Activated CD4-positive, alpha-beta T cell treated with anti-CD3 and anti-CD28 coated beads, Interleukin-2, amount 50 U/mL, for 48 hours (primary cell): ENCODE results near the gene PRPF8.
A peak's percentile ranks its signal among the peaks of the same experiment; 100 is the strongest.
"Not testable (repeated sequence)": the region's sequence is repeated elsewhere in the genome, so short reads cannot be mapped to it uniquely, and the experiment has no call there.

Experiments
- DNase-seq, 2 experiments: peaks; one replicate each; pipeline ENCODE4 v3.0.0-alpha.2; 2020

Gene PRPF8

GRCh38 chr17:1716076-1716911 is 31.6 kb upstream of the PRPF8 start:
- peak; percentile 100 for DNase-seq

- DNase-seq = no peak
These were observed 31.1 kb upstream of the PRPF8 start for GRCh38 chr17:1715803-1716075.

DNA sequence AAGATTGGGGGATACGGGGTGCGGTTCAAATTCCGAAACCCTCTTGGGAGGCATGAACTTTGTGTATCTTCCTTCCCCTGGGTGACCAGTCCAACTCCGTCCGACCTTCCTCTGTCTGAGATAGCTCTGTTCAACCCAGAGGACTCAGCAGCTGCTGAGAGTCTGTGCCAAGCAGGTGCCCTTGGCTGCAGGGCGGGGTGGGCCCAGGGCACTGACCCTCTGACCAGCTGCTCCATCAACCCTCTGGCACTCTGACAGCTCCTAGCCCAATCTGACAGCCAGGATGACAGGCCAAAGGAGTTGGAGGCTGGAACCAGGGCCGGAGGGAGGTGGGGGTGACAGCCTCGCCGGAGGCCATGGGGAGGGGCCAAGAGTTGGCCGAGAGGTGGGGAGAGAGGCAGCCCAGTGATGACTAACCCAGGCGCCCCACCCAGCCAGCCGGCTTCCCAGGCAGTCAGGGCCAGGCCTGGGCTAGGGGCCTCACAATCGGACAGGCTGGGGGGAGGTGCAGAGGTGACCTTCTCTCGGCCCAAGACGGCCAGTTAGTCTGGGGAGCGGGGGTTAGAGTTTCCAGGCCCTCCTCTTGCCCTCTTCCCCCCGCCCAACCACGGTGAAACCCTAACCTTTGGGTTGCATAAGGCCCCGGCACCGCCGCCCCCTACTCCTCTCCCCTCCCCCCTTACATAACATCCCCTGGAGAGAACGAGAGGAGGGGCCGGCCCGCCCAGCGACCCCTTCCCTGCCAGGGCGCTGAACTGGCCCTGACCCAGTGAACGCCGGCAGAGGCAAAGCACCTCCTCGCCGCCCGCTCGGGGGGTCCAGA is 30.5 kb upstream of the PRPF8 start:
- DNase-seq = peak; percentile 51 to 56

GRCh38 chr17:1714427-1714979 is 29.8 kb upstream of the PRPF8 start:
- no peak for DNase-seq

- no peak for DNase-seq
These were observed 29.3 kb upstream of the PRPF8 start for GRCh38 chr17:1713878-1714426.

DNA sequence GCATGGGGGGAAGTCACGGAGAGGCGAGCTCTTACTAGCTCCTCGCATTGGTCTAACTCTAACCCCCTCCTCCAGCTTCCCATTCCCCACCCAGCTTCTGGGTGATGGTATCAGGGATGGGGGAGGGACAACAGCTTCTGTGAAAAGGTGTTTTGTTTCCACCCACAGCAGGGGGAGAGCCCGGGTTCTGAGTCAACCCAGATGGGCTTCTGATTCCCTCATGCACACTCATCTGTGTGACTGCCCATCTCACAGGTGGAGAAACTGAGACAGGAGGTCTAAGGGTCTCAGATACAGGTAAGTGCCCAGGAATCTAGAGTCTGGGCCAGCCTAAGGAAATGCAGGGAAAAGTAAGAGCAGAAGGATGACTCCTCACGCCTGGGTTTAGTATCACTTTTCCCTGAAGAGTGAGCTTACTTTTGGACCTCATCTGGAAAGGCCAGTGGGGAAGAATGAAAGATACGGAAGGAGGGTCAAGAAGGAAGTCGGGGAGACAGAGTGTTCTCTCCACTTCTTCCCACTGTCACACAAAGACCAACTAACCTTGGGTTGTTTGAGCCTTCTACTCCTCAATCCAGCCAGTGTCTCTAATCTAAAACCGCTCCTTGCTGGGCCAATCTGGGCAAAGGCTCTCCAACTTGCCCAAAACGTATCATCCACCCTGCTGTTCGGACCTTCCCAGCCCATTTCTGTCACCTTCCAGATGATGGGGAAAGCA is 28.7 kb upstream of the PRPF8 start:
- no peak for DNase-seq

DNA sequence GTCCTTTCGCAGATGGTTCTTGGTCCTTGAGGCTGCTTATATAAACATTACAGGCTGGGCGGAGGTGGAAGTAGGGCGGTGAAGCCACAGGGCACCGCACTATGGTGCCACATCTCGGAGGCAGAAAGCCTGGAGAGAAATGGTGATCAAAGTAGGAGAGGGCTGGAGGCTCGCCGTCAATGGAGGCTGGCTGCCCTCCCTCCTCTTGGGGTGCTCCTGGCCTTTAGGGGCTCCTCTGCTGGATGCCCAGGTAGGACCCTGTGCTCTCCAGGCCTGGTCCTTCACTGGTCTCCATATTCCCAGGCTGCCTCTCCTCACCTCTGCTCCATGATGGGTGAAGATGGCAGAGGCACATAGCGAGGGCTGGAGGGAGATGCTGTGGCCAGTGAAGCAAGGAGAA is 27.6 kb upstream of the PRPF8 start:
- no peak for DNase-seq

DNA sequence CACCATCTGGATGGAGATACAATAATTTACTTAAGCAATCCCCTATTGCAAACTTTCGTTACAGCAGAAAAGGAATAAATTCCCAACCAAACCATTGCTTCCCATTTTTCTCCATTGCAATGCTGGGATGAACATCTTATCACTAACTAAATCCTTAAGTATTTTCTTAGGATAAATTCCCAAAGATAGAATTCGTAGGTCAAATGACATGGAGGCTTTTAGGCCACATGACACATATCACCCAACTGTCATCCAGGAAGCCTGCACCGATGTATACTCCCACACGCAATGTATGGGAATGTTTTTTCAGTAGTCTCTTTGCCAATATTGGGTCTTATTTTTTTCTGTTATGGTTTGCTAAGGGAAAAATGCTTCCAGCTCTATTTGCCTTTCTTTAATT is 27.1 kb upstream of the PRPF8 start:
- DNase-seq = no peak

- no peak for DNase-seq
These were observed 26.3 kb upstream of the PRPF8 start for GRCh38 chr17:1710807-1711553.

- DNase-seq = peak in 1 of 2 experiments; percentile 26
These were observed 25.5 kb upstream of the PRPF8 start, which contains the start of gene TLCD2 for GRCh38 chr17:1709971-1710806. Gene TLCD2, minus strand, starts transcription at chr17:1710377. Its CDS starts 135 bp downstream, at chr17:1710242.

- no peak for DNase-seq
These were observed 24.8 kb upstream of the PRPF8 start for GRCh38 chr17:1709403-1709951.

GRCh38 chr17:1708791-1709346 is 24.2 kb upstream of the PRPF8 start:
- DNase-seq = not testable (repeated sequence)

DNA sequence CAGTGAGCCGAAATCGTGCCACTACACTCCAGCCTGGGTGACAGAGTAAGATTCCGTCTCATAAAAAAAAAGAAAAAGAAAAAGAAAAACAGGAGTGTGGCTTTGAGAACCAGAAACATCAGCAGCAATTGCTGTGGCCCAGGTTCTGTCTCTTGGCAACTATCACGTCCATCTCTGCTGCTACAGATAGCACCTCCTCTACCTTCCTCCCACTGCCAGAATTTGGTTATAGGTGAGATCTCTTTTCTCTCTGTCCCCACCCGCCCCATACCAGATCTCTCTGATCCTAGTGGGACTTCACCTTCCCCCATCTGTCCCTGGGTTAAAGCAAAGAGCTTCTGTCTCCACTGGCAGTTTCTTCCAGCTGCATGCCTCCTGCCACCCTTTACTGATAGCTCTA is 22.4 kb upstream of the PRPF8 start:
- DNase-seq = no peak

DNA sequence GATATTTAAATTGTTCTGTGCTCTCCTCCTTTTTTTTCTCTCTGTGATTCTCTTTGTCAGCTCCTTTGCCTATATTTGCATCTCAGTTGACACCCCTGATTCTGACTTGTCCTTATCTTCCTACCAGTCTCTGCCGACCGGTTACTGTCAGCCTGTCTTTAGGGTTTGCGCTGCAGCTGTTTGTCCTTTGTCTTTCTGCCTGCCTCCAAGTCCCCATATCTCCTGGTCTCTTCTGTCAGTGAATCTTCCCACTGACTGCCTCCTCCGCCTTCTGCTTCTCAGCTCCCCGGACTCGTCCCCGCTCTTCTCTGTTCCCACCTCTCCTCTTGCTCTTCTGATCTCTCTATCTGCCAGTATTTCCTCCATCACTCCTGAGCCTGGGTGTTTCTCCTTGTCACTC is 20.3 kb upstream of the PRPF8 start:
- DNase-seq = no peak

GRCh38 chr17:1703063-1703462 is 18.4 kb upstream of the PRPF8 start:
- no peak for DNase-seq

DNA sequence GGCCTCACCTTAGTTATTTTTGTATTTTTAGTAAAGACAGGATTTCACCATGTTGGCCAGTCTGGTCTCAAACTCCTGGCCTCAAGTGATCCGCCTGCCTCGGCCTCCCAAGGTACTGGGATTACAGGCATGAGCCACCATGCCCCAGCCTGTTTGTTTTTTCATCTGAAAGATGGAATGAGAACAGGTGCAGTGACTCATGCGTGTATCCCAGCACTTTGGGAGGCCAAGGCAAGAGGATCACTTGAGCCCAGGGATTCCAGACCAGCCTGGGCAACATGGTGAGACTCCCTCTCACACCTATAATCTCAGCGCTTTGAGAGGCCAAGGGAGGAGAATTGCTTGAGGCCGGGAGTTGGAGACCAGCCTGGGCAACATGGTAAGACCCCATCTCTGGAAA is 15.2 kb upstream of the PRPF8 start:
- DNase-seq = not testable (repeated sequence)

DNA sequence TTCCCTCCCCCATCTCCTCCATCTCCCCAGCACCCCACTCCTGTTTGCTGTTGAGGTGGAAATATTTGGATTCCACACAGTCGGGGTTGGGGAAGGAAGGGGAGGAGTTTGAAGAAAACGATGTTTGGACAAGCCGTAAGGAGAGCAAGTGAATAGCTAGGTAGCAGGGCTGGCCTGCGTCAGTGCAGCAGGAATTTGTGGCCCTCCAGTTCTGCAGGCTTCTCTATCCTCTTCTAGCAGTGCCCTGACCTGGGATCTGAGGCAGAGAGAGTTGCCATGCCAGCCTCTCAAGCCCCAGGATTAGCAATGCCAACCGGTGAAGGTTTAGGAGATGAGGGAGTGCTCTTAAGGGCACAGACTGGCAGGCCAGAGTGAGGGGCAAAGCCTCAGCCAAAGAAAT is 13.0 kb upstream of the PRPF8 start:
- DNase-seq = no peak

GRCh38 chr17:1695365-1695764 is 10.7 kb upstream of the PRPF8 start:
- no peak for DNase-seq

GRCh38 chr17:1693339-1693738 is 8.7 kb upstream of the PRPF8 start:
- DNase-seq = no peak

GRCh38 chr17:1690544-1691221 is 6.0 kb upstream of the PRPF8 start:
- no peak for DNase-seq
